OCI-LY7 (cell line): ENCODE results near the gene SPATA32.

Source experiments
- EZH2phosphoT487 ChIP-seq: fragments of 200-600 bp; sonication (generic); IDR thresholded peaks from 2 replicates; pipeline ENCODE4 v1.6.1; 2018; ENCODE audit warnings: low read depth, borderline replicate concordance, mild to moderate bottlenecking, mixed run types, antibody characterized with exemption, low read length, moderate library complexity, mixed read lengths
- TF ChIP-seq, protein P1 (sequence below): fragments of 200-600 bp; sonication (generic); conservative IDR thresholded peaks from 2 replicates; pipeline ENCODE4 v1.5.1; 2014; ENCODE audit warnings: mild to moderate bottlenecking, antibody characterized with exemption, low read length, moderate library complexity, mixed read lengths

DNA sequence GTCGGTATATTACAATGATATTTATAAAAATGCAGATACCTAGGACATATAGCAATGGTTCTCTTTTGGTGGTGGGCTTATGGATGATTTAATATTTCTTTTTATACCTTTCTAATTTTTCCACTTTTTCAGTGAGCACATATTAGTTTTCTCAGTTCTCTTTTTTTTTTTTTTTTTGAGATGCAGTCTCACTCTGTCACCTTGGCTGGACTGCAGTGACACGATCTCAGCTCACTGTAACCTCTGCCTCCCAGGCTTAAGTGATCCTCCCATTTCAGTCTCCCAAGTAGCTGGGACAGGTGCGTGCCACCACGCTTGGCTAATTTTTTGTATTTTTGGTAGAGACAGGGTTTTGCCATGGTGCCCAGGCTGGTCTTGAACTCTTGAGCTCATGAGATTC, 39.8 kb upstream of the SPATA32 start:
- TF ChIP-seq, protein P1, sequence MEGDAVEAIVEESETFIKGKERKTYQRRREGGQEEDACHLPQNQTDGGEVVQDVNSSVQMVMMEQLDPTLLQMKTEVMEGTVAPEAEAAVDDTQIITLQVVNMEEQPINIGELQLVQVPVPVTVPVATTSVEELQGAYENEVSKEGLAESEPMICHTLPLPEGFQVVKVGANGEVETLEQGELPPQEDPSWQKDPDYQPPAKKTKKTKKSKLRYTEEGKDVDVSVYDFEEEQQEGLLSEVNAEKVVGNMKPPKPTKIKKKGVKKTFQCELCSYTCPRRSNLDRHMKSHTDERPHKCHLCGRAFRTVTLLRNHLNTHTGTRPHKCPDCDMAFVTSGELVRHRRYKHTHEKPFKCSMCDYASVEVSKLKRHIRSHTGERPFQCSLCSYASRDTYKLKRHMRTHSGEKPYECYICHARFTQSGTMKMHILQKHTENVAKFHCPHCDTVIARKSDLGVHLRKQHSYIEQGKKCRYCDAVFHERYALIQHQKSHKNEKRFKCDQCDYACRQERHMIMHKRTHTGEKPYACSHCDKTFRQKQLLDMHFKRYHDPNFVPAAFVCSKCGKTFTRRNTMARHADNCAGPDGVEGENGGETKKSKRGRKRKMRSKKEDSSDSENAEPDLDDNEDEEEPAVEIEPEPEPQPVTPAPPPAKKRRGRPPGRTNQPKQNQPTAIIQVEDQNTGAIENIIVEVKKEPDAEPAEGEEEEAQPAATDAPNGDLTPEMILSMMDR: no peak
- TF ChIP-seq EZH2phosphoT487: no peak
